ENCODE data around the gene EIF4E1B.

The EIF4E1B gene

GRCh38 chr5:176694146-176694545, 63.7 kb downstream of the EIF4E1B start:
- DNase-seq = no peak

DNA sequence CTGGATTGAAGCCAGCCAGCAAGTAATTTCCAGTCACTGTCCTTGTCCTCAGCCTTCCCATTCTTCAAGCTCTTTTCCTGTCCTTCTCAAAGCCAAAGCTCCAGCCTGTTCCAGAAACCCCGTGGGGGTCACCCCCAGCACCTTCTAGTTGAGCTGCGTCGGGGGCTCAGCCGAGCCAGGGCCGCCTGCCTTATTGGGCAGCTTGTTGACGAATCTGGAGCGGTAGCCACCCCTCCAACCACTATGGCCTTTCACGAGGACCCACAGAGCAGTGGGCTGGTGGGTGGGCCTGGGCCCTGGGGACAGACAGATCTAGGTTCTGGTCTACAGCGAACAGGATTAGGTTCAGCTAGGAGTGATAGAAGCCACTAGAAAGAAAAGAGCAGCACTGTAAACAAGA, 64.2 kb downstream of the EIF4E1B start:
- DNase-seq = no peak

- peak; percentile 14 for DNase-seq
Measured at GRCh38 chr5:176695073-176695472, 64.6 kb downstream of the EIF4E1B start.

Data from DMS79 (cell line).